ENCODE results near the gene FAM156A. TPM values are rescaled to one million over a fixed set of nuclear protein-coding genes. Genes with fewer than 3 reads are reported as not detected.
"Not testable (repeated sequence)": the region's sequence is repeated elsewhere in the genome, so short reads cannot be mapped to it uniquely, and the experiment has no call there.

The FAM156A gene, protein sequence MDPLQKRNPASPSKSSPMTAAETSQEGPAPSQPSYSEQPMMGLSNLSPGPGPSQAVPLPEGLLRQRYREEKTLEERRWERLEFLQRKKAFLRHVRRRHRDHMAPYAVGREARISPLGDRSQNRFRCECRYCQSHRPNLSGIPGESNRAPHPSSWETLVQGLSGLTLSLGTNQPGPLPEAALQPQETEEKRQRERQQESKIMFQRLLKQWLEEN
- 22.1 TPM for total RNA-seq (ENCODE audit: unreplicated experiment)
- long read RNA-seq, partial matches to known transcripts: 1 of 13 reads
- long read RNA-seq, other reads (novel, unspliced or antisense): 5 of 13 reads

DNA sequence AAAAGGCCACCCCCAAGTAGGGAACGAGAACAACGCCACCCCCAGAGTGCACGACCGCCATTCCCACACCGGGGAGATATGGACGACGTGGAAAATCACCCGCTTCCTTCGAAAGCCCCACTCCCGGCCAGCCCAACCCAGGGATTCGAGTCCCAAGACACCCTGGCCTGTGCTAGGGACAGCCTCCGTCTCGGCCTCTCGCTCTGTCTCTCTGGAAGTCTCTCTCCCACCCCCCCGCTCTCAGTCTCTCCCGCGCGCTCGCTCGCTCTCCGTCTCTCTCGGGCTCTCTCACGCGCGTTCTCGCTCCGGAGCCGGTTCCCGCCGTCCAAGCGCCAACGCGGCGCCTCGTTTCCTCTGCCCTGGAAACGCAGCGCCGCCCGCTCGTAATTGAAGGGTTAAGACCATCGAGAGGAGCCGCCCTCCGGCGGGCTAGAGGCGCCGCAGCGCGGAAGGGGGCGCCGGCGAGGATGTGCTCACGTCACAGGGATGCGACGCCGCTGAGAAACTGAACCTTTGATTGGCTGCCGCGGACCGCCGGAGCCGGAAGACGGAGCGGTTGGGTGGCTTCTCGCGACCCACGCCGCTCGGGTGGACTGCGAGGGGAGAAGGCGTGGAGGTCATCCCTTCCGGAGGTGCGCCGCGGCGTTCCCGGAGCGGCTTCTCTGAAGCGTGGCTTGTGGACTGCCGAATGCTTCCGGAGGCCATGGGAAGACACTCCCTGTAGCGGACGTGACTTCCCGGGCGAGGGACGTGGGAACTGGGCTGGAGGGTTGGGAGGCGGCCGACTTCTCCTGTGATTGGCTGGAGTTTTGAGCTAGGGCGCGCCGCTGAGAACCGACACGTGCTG, at the start of gene FAM156A:
FAM156A (minus strand) TSS at position 406 of the 847 bp plus-strand sequence. CDS start 9,930 bp downstream, outside the sequence.
- not testable (repeated sequence) for H3K9me3 Mint-ChIP-seq (ENCODE audit: unreplicated experiment); DNase-seq; H3K27me3 Mint-ChIP-seq (ENCODE audit: unreplicated experiment); H3K27ac Mint-ChIP-seq (ENCODE audit: unreplicated experiment); H3K36me3 Mint-ChIP-seq (ENCODE audit: unreplicated experiment); H3K4me3 Mint-ChIP-seq (ENCODE audit: unreplicated experiment); H3K4me1 Mint-ChIP-seq (ENCODE audit: low read depth, unreplicated experiment)

DNA sequence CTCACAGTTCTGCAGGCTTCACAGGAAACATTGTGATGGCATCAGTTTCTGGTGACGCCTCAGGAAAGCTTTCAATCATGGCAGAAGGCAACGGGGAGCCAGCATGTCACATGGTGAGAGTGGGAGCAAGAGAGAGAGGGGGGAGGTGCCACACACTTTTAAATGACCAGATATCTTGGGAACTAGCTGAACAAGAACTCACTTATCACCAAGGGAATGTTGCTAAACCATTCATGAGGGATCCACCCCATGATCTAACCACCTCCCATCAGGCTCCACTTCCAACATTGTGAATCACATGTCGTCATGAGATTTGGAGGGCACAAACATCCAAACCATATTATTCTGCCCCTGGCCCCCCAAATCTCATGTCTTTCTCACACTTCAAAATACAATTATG, 47.0 kb upstream of the FAM156A start:
- H3K9me3 Mint-ChIP-seq (ENCODE audit: unreplicated experiment): no peaks in the 10 kb centered on the region
- H3K27ac Mint-ChIP-seq (ENCODE audit: unreplicated experiment): no peak overlapping the region
- no peak overlapping the region for H3K4me3 Mint-ChIP-seq (ENCODE audit: unreplicated experiment)
- TF ChIP-seq, protein P1, sequence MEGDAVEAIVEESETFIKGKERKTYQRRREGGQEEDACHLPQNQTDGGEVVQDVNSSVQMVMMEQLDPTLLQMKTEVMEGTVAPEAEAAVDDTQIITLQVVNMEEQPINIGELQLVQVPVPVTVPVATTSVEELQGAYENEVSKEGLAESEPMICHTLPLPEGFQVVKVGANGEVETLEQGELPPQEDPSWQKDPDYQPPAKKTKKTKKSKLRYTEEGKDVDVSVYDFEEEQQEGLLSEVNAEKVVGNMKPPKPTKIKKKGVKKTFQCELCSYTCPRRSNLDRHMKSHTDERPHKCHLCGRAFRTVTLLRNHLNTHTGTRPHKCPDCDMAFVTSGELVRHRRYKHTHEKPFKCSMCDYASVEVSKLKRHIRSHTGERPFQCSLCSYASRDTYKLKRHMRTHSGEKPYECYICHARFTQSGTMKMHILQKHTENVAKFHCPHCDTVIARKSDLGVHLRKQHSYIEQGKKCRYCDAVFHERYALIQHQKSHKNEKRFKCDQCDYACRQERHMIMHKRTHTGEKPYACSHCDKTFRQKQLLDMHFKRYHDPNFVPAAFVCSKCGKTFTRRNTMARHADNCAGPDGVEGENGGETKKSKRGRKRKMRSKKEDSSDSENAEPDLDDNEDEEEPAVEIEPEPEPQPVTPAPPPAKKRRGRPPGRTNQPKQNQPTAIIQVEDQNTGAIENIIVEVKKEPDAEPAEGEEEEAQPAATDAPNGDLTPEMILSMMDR (IDR thresholded peaks at IDR 0.05; ENCODE audit: partially characterized antibody, unreplicated experiment): no peak
- H3K27me3 Mint-ChIP-seq (ENCODE audit: unreplicated experiment): no peaks in the 10 kb centered on the region
- no peaks in the 10 kb centered on the region for H3K36me3 Mint-ChIP-seq (ENCODE audit: unreplicated experiment)
- no peaks in the 10 kb centered on the region for H3K4me1 Mint-ChIP-seq (ENCODE audit: low read depth, unreplicated experiment)
- DNase-seq: no peak

DNA sequence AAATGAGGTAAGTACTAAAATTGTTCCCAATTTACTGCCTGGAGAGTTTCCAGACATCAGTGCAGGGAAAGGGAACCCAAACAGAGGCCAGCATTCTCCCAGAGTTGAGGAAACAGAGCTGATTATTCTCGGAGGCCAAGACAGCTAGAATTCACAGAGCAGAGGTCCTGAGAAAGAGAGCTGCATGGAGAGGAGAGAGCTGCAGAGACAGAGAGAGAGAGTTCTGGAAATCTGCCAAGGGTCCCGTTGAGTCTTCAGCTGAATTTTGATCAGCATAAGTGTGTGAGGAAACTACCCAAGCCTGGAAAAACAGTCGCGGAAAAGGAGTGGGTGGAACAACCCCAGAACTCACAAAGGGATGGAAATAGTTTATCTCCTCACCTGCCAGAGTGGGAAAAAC, 46.5 kb upstream of the FAM156A start:
- Mint-ChIP-seq H3K27ac (ENCODE audit: unreplicated experiment) (no peak overlapping the region), H3K4me1 (ENCODE audit: low read depth, unreplicated experiment) (no peaks in the 10 kb centered on the region), H3K27me3 (ENCODE audit: unreplicated experiment) (no peaks in the 10 kb centered on the region), H3K9me3 (ENCODE audit: unreplicated experiment) (no peaks in the 10 kb centered on the region), H3K4me3 (ENCODE audit: unreplicated experiment) (no peak overlapping the region), H3K36me3 (ENCODE audit: unreplicated experiment) (no peaks in the 10 kb centered on the region)
- DNase-seq: no peak
- TF ChIP-seq, protein P1 (IDR thresholded peaks at IDR 0.05; ENCODE audit: partially characterized antibody, unreplicated experiment): no peak

DNA sequence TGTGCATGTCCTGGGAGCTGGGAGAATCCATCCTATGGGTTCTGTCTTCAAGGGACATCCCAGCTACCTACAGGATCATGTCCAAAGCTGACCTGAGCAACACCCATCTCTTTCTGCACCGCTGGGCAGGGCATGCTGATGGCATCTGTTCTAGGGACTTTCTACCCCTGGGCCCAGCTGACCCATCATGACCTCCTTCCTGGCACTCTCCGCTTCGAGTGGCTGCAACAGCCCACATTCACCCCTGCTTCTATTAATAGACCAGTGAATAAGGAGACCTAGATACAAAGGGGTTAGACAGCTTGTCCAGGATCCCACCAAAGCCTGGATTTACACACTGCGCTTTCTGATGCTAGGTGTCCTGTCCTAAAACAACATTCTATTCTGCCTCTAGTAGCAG, 45.7 kb upstream of the FAM156A start:
- Mint-ChIP-seq H3K27me3 (ENCODE audit: unreplicated experiment) (no peaks in the 10 kb centered on the region), H3K4me1 (ENCODE audit: low read depth, unreplicated experiment) (no peaks in the 10 kb centered on the region), H3K4me3 (ENCODE audit: unreplicated experiment) (no peak overlapping the region), H3K36me3 (ENCODE audit: unreplicated experiment) (no peaks in the 10 kb centered on the region), H3K9me3 (ENCODE audit: unreplicated experiment) (no peaks in the 10 kb centered on the region), H3K27ac (ENCODE audit: unreplicated experiment) (no peak overlapping the region)
- no peak for DNase-seq
- TF ChIP-seq, protein P1 (IDR thresholded peaks at IDR 0.05; ENCODE audit: partially characterized antibody, unreplicated experiment): no peak

DNA sequence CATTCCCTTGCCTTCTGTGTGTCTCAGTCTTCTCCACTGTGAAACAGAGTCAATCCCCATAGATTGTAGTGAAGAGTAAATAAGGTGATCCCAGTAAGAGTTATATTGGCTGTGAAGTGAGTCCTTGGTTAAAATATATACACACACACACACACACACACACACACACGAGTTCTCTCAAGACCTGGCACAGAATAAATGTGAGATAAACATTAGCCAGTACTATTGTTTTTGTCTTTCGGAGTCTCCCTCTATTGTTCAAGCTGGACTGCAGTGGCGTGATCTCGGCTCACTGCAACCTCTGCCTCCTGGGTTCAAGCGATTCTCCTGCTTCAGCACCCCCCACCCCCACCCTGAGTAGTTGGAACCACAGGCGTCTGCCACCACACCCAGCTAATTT, 44.8 kb upstream of the FAM156A start:
- TF ChIP-seq, protein P1 (IDR thresholded peaks at IDR 0.05; ENCODE audit: partially characterized antibody, unreplicated experiment): no peak
- no peak overlapping the region for H3K4me3 Mint-ChIP-seq (ENCODE audit: unreplicated experiment)
- no peaks in the 10 kb centered on the region for H3K9me3 Mint-ChIP-seq (ENCODE audit: unreplicated experiment)
- H3K36me3 Mint-ChIP-seq (ENCODE audit: unreplicated experiment): no peaks in the 10 kb centered on the region
- no peak overlapping the region for H3K27ac Mint-ChIP-seq (ENCODE audit: unreplicated experiment)
- H3K4me1 Mint-ChIP-seq (ENCODE audit: low read depth, unreplicated experiment): no peaks in the 10 kb centered on the region
- no peak for DNase-seq
- H3K27me3 Mint-ChIP-seq (ENCODE audit: unreplicated experiment): no peaks in the 10 kb centered on the region
